ENCODE results near the gene GRPEL2. TPM values are rescaled to one million over a fixed set of nuclear protein-coding genes. Genes with fewer than 3 reads are reported as not detected.
"Not testable (repeated sequence)": the region's sequence is repeated elsewhere in the genome, so short reads cannot be mapped to it uniquely, and the experiment has no call there.

GRPEL2 gene
- polyA plus RNA-seq, 3 donors, result 1.9 to 2.7 (median 2.0) TPM

DNA sequence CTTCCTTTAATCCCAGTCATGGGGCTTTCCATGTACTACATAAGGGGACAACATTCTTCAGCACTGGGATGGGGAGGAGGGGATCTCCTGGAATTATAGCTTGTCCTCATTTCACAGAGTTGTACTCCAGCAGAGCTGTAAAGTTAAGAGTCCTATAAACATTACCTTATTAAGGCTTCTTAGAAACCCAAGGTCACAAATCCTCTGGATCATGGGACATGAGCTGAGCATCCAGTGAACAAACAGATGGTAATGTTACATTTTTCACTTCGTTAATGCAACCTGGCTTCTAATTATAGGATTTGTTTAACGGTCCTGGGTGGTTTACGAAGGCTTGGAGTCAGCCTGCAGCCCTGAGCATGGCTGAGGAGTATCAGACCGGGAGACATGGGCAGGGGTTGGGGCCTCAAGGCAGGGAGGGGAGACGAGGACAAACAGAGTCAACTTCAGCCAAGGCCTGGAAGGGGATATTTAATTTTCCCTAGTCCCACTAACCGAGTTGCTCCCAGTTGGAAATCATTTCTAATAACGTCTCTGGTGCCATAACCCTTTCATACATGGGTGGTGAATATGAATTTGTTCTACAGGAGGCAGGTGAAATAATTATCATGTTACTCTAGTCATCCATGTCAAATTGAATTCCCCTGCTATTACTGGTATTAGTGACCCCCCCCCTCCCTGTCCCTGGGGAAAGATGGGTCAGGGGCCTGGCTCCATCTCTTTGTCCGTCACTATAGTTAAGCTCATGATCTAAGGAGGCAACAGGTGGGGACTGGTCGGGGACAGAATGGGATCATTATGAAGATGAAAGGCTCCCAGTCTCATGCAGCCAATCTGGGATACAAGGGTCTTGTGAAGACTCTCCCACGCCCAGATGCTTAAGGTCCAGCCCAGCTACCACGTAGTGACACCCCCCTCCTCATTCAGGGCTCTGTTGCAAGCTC lies 44.5 kb downstream of the GRPEL2 start:
- Histone ChIP-seq H3K4me3 (replicated peaks in 1 of 3; ENCODE audit: low read depth in 2 of 3, low read length in 3 of 3) (no peak overlapping the region), H3K27ac (ENCODE audit: low read depth in 1 of 2, low read length in 2 of 2) (no peak overlapping the region), H4K20me1 (ENCODE audit: insufficient read depth, low read length) (no peaks in the 10 kb centered on the region), H3K27me3 (ENCODE audit: control insufficient read depth in 2 of 2, insufficient read depth in 2 of 2, low read length in 2 of 2) (no peaks in the 10 kb centered on the region), H2AFZ (ENCODE audit: insufficient read depth, low read depth, low read length, poor library complexity, severe bottlenecking) (no peak overlapping the region), H3K36me3 (replicated peaks in 1 of 2; ENCODE audit: control insufficient read depth in 1 of 2, insufficient read depth in 2 of 2, low read length in 2 of 2) (no peaks in the 10 kb centered on the region), H3K4me1 (ENCODE audit: control insufficient read depth in 1 of 2, insufficient read depth in 2 of 2, low read length in 2 of 2) (no peaks in the 10 kb centered on the region), H3K9ac (ENCODE audit: insufficient read depth, low read length, poor library complexity, severe bottlenecking) (no peak overlapping the region), H3K79me2 (ENCODE audit: insufficient read depth, low read length) (no peaks in the 10 kb centered on the region), H3K9me3 (replicated peaks in 1 of 2; ENCODE audit: control insufficient read depth in 1 of 2, insufficient read depth in 1 of 2, low read length in 2 of 2) (no peaks in the 10 kb centered on the region), H3K4me2 (replicated peaks; ENCODE audit: extremely low read depth, low read length, poor library complexity, severe bottlenecking) (no peak overlapping the region)
- H3K4me1 Mint-ChIP-seq, result no peaks in the 10 kb centered on the region
- peaks cover 0 to 2% (median 0%) of the 10 kb centered on the region in 3 donors for H3K27me3 Mint-ChIP-seq (ENCODE audit: low read depth in 3 of 3)
- DNase-seq, result no peak
- no peak overlapping the region for H3K27ac Mint-ChIP-seq
- H3K36me3 Mint-ChIP-seq, result no peaks in the 10 kb centered on the region
- intact Hi-C loops (cut with micrococcal nuclease), result no loop called here
- no peaks in the 10 kb centered on the region for H3K9me3 Mint-ChIP-seq
- no peak overlapping the region for H3K4me3 Mint-ChIP-seq
- TF ChIP-seq, protein P1, sequence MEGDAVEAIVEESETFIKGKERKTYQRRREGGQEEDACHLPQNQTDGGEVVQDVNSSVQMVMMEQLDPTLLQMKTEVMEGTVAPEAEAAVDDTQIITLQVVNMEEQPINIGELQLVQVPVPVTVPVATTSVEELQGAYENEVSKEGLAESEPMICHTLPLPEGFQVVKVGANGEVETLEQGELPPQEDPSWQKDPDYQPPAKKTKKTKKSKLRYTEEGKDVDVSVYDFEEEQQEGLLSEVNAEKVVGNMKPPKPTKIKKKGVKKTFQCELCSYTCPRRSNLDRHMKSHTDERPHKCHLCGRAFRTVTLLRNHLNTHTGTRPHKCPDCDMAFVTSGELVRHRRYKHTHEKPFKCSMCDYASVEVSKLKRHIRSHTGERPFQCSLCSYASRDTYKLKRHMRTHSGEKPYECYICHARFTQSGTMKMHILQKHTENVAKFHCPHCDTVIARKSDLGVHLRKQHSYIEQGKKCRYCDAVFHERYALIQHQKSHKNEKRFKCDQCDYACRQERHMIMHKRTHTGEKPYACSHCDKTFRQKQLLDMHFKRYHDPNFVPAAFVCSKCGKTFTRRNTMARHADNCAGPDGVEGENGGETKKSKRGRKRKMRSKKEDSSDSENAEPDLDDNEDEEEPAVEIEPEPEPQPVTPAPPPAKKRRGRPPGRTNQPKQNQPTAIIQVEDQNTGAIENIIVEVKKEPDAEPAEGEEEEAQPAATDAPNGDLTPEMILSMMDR (IDR thresholded peaks at IDR 0.05), result no peak
- 90% methylated on average over 5 of the region's 11 CpGs for WGBS (ENCODE audit: insufficient coverage)

DNA sequence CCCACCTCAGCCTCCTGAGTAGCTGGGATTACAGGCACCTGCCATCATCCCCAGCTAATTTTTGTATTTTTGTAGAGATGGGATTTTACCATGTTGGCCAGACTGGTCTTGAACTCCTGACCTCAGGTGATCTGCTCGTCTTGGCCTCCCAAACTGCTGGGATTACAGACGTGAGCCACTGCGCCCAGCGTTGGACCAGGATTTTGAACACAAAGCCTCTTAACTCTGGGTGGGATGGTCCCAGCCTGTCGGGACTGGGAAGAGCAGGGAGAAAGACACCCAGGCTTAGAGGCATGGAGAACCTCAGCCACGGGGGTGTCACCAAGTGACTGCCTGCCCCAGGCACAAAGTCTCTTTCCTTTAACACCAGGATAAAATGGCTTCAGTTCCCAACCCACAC lies 45.8 kb downstream of the GRPEL2 start:
- H3K36me3 ChIP-seq (replicated peaks in 1 of 2; ENCODE audit: control insufficient read depth in 1 of 2, insufficient read depth in 2 of 2, low read length in 2 of 2); H3K27me3 ChIP-seq (ENCODE audit: control insufficient read depth in 2 of 2, insufficient read depth in 2 of 2, low read length in 2 of 2); intact Hi-C loops (cut with micrococcal nuclease); H2AFZ ChIP-seq (ENCODE audit: insufficient read depth, low read depth, low read length, poor library complexity, severe bottlenecking); H3K4me3 ChIP-seq (replicated peaks in 1 of 3; ENCODE audit: low read depth in 2 of 3, low read length in 3 of 3); H3K4me1 ChIP-seq (ENCODE audit: control insufficient read depth in 1 of 2, insufficient read depth in 2 of 2, low read length in 2 of 2); H3K27ac Mint-ChIP-seq; H4K20me1 ChIP-seq (ENCODE audit: insufficient read depth, low read length); H3K4me2 ChIP-seq (replicated peaks; ENCODE audit: extremely low read depth, low read length, poor library complexity, severe bottlenecking); H3K9me3 ChIP-seq (replicated peaks in 1 of 2; ENCODE audit: control insufficient read depth in 1 of 2, insufficient read depth in 1 of 2, low read length in 2 of 2); DNase-seq; H3K36me3 Mint-ChIP-seq; H3K4me3 Mint-ChIP-seq; H3K27me3 Mint-ChIP-seq (ENCODE audit: low read depth in 3 of 3); H3K27ac ChIP-seq (ENCODE audit: low read depth in 1 of 2, low read length in 2 of 2); H3K4me1 Mint-ChIP-seq; H3K9me3 Mint-ChIP-seq; H3K9ac ChIP-seq (ENCODE audit: insufficient read depth, low read length, poor library complexity, severe bottlenecking); H3K79me2 ChIP-seq (ENCODE audit: insufficient read depth, low read length): not testable (repeated sequence)
- 94% methylated on average over 5 of the region's 6 CpGs for WGBS (ENCODE audit: insufficient coverage)
